Mucosa of descending colon (tissue), 3 donors: Measurements from ENCODE around the gene LAMA2. TPM values are rescaled to one million over a fixed set of nuclear protein-coding genes. Genes with fewer than 3 reads are reported as not detected.

Experiments
- ATAC-seq: fragments of 200-7000 bp; cut with Tn5 transposase; one replicate; pipeline ENCODE4 v1.9.1; 2020; ENCODE audit warnings: mild to moderate bottlenecking, moderate library complexity
- DNase-seq, 3 donors: peaks; one replicate each; pipeline ENCODE4 v3.0.0-alpha.2; 2020
- H3K36me3 ChIP-seq: fragments of 200-600 bp; one replicate; pipeline ENCODE4 v1.8.0; 2021; ENCODE audit warnings: low read depth, mild to moderate bottlenecking
- H3K4me1 ChIP-seq: fragments of 200-600 bp; one replicate; pipeline ENCODE4 v1.8.0; 2021; ENCODE audit warnings: low read depth, mild to moderate bottlenecking
- H3K4me3 ChIP-seq: fragments of 200-600 bp; one replicate; pipeline ENCODE4 v1.8.0; 2021; ENCODE audit warnings: mild to moderate bottlenecking
- H3K9me3 ChIP-seq: fragments of 200-600 bp; one replicate; pipeline ENCODE4 v1.8.0; 2021; ENCODE audit warnings: mild to moderate bottlenecking
- intact Hi-C, 2 donors: fragments of 100-400 bp; cut with DNase I in 1 of 2; cut with micrococcal nuclease in 1 of 2; formaldehyde crosslinking; loops; one replicate each; pipeline versions ENCODE4 v1.11.0 to v1.11.1; 2022; cut with DNase I, micrococcal nuclease
- total RNA-seq, 3 donors: library from RNA; stranded (reverse); fragmentation: NEBNext Ultra II Directional in 2 of 3; extraction: Animal tissue kit (Norgen Biotek cat#: 25700) in 2 of 3; gene quantifications; one replicate each; pipeline versions ENCODE4 v1.2.1 to v1.2.4, GENCODE V29; 2021 to 2023
- TF ChIP-seq, protein P1 (sequence below): fragments of 200-600 bp; IDR thresholded peaks from one replicate; pipeline ENCODE4 v1.8.0; 2022; ENCODE audit warnings: antibody characterized with exemption, mild to moderate bottlenecking
- donor health status: DM: no; HTN: no; CAD: no; lungs with moderate emphysema.
- donor health status: DM: no; HTN: no; CAD: no.
- donor health status: DM: no; HTN: yes; CAD: no.

The LAMA2 gene
- total RNA-seq, 3 donors from 2014 or later, result 3.6 to 29.4 (median 18.4) TPM

GRCh38 chr6:129287231-129288177 is 404.6 kb downstream of the LAMA2 start:
- TF ChIP-seq, protein P1, sequence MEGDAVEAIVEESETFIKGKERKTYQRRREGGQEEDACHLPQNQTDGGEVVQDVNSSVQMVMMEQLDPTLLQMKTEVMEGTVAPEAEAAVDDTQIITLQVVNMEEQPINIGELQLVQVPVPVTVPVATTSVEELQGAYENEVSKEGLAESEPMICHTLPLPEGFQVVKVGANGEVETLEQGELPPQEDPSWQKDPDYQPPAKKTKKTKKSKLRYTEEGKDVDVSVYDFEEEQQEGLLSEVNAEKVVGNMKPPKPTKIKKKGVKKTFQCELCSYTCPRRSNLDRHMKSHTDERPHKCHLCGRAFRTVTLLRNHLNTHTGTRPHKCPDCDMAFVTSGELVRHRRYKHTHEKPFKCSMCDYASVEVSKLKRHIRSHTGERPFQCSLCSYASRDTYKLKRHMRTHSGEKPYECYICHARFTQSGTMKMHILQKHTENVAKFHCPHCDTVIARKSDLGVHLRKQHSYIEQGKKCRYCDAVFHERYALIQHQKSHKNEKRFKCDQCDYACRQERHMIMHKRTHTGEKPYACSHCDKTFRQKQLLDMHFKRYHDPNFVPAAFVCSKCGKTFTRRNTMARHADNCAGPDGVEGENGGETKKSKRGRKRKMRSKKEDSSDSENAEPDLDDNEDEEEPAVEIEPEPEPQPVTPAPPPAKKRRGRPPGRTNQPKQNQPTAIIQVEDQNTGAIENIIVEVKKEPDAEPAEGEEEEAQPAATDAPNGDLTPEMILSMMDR, result no peak
- Histone ChIP-seq H3K9me3 (no peaks in the 10 kb centered on the region), H3K4me1 (no peaks in the 10 kb centered on the region), H3K36me3 (no peaks in the 10 kb centered on the region), H3K4me3 (no peak overlapping the region)
- DNase-seq (no peak), ATAC-seq (no peak)
- intact Hi-C loops, result no loop called here

- H3K4me3 ChIP-seq, result no peak overlapping the region
- no peaks in the 10 kb centered on the region for H3K9me3 ChIP-seq
- no peaks in the 10 kb centered on the region for H3K4me1 ChIP-seq
- TF ChIP-seq, protein P1, result no peak
- ATAC-seq, result no peak
- intact Hi-C loops, result no loop called here
- no peak for DNase-seq
- no peaks in the 10 kb centered on the region for H3K36me3 ChIP-seq
Observed at GRCh38 chr6:129289442-129289841, 406.5 kb downstream of the LAMA2 start.

- Histone ChIP-seq H3K4me1 (no peaks in the 10 kb centered on the region), H3K4me3 (no peak overlapping the region), H3K9me3 (no peaks in the 10 kb centered on the region), H3K36me3 (no peaks in the 10 kb centered on the region)
- intact Hi-C loops, result no loop called here
- DNase-seq (no peak), ATAC-seq (no peak)
- TF ChIP-seq, protein P1, result no peak
Observed at GRCh38 chr6:129292836-129293235, 409.9 kb downstream of the LAMA2 start.

- H3K4me3 ChIP-seq, result no peak overlapping the region
- intact Hi-C loops, result no loop called here
- ATAC-seq, result no peak
- DNase-seq, result no peak
- TF ChIP-seq, protein P1, result no peak
- H3K4me1 ChIP-seq, result no peaks in the 10 kb centered on the region
- H3K9me3 ChIP-seq, result no peaks in the 10 kb centered on the region
- no peaks in the 10 kb centered on the region for H3K36me3 ChIP-seq
Observed at GRCh38 chr6:129297592-129297991, 414.7 kb downstream of the LAMA2 start.

DNA sequence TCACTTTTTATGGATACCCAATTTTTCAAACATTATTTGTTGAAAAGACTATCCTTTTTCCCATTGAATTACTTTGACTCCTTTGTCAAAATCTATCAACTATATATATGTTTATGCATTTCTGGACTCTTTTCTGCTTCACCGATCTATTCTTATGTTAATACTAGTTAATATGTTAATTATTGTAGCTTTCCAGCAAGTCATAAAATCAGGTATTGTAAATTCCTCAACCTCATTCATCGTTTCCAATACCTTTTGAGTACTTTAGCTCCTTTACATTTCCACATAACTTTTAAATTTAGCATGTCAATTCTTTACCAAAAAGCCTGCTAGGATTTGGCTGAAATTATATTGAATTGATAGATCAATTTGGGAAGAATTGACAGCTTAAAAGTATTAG is 419.7 kb downstream of the LAMA2 start:
- H3K4me1 ChIP-seq, result no peaks in the 10 kb centered on the region
- ATAC-seq (no peak), DNase-seq (no peak)
- intact Hi-C loops, result no loop called here
- no peaks in the 10 kb centered on the region for H3K9me3 ChIP-seq
- no peak overlapping the region for H3K4me3 ChIP-seq
- no peaks in the 10 kb centered on the region for H3K36me3 ChIP-seq
- TF ChIP-seq, protein P1, result no peak
